NCI-H1092 (cell line): ENCODE results near the gene GOLGA8N.

Experiments
- DNase-seq: peaks from one replicate; lab custom pipeline; 2025; lab: John Stamatoyannopoulos, UW

Gene GOLGA8N

GRCh38 chr15:32651229-32651837 is 58.1 kb downstream of the GOLGA8N start:
- no peak for DNase-seq

DNA sequence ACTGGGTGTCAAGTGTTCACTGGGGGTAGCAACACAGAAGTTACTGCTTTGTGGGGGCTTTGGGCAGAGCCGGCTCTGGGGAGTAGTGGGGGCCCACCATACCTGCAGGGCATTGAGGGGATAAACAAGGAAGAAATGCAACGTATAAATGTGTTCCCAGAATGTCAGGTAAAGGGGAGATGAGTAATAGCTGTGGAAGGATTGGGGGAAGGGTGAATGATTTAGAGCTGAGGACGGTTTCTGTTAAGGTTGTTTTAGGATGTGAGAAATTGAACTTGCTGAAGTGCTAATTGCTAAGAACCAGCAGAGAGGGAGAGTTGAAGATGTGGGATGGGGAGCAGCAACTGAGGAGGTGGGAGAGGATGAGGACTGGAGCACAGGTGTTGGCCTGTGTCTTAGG is 58.9 kb downstream of the GOLGA8N start:
- no peak for DNase-seq

DNA sequence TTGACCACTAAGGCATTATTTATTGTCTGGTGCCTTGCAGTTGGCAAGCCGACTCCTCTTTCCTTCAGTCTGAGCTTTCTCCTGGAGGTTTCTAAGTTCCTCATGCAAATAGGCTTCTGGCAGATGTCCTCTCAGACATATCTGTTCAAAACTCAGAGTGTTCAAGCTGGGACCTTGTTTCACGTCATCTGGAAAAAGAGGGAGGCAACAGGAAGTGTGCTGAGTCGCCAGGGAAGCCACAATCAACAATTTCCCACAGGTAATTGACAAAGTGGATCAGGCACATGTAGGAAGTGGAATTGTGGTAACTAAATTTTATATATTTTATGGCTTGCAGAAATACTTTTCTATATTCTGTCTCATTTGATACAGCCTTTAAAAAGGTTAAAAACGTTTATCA is 62.8 kb downstream of the GOLGA8N start:
- no peak for DNase-seq

DNA sequence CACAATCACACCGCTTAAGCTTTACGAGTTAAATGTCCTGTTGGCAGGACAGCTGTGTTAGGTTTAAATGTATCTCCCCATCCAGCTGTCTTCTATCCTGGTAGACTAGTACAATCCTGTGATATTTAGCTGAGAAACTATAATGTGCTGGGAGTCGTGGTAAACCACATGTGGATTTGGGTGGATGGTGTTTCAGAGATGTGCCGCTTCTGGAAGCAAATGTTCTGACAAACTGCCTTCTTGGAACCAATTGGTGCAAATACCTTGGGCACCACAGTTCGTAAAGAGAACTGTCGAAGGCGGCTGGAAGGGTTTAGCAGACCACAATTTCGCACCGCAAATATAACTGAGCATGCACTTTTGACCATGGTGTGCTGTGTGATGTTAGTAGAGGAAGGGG is 63.2 kb downstream of the GOLGA8N start:
- DNase-seq, result no peak
